ENCODE measurements around the gene TSPYL2. TPM values are rescaled to one million over a fixed set of nuclear protein-coding genes. Genes with fewer than 3 reads are reported as not detected.

TSPYL2 gene
- 8.8 and 17.8 TPM in 2 replicates for total RNA-seq

DNA sequence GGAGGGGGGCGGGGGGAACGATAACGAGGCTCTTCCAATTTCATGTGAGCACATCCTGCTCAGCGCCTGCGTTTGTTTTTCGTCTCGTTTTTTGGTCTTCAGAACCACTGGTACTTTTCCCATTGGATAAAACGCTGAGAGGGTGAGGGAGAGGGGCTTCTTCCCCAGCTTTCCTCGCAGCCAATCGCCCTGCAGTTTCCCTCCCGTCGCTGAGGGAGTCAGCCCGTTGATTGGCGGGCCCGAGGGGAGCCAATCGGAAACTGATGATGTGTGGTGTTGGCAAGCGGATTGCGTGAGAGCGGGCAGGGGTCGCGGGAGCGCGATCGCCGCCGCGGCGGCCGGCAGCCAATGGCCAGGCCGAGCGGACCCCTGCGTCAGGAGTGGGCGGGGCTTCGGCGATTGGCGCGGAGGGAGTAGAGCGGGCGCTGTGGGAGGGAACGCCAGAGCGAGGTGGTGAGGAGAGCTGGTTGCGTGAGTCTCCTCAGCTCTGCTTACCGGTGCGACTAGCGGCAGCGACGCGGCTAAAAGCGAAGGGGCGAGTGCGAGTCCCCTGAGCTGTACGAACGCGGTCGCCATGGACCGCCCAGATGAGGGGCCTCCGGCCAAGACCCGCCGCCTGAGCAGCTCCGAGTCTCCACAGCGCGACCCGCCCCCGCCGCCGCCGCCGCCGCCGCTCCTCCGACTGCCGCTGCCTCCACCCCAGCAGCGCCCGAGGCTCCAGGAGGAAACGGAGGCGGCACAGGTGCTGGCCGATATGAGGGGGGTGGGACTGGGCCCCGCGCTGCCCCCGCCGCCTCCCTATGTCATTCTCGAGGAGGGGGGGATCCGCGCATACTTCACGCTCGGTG, at the start of gene TSPYL2:
TSPYL2 (plus strand) TSS at position 443 of the 848 bp plus-strand sequence; CDS start at position 575, 132 bp downstream.

DNA sequence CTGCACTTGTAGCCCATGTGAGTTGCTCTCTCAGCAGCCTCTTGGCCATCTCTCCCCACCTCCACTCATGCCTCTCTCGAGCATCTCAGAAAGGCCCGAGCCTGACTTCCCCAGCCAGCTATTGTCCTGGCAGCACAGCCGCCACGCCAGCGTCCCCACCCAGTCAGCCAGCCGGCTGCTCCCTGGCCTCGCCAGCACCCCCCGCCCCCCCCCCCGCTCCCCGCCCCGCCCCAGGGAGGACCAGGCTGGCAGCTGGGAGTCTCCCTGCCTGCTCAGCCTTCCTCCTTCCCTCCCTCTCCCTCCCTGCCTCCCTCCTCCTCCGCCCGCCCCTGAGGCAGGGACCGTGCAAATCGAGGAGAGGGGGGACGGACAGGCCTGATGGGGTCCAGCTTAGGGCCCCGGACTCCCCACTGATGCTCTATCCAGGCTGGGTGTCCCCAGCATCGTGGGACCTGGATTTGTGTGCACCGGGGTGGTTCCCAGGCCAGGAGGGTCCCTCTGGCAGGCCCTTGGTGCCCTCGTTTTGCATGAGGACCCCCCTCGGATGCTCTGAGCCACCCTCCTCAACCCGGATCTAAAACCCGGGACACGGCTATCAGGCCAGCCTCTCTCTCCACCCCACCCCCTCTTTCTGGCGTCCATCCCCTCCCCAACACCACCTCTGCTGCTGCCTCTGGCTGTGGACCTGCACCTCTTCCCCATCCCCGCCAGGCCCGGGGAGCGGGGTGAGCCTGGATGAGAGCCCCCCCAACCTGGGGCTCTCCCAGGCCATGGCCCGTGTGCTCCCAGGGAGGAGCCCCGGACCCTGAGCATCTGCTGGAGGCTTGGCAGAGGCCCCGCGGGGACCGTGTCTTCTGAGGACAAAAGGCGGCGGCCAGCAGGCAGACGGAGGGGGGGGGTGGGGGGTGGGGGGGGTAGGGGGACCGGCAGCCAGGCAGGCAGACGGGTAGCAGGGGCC, 33.7 kb upstream of the TSPYL2 start, which contains the start of gene GPR173:
GPR173 (plus strand) TSS at position 621 of the 958 bp plus-strand sequence. CDS start 27,833 bp downstream, outside the sequence.

DNA sequence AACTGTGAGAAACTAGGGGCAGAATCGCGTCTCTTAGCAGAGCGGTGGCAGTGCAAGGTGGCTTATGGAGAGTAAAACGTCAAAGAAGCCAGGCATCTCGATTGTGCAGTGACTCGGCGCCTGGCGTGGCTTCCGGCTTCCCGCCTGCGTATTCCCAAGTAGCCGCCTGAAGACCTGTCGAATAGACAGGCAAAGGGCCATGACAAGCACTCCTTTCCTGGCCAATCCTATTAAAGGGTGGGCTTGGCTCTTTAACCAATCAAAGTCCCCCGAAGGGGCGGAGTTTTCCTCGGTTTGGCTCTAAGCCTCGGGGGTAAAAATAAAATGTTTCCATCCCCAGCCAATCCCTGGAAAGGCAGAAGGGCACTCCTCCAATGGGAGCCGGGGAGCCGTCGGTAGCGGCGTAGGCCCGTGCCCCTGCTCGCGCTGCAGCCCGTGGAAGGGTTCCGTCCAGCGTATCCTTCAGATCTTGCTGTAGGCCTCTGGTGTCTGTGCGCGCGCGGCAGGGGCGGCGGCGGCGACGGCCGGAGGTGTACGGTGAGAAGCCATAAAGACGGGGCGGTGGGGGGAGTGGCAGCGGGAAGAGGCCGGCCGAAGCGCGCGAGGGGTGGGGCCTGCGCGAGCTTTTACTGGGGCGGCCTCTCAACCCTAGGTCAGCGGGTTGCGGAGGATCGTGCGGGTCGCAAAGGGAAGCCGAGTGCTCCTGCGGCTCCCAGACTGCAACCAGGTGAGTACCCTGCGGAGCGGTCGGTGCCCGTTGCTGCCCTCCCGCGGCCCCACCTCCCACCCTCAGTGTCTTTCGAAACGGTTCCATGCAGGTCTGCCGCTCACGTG, 11.8 kb downstream of the TSPYL2 start, which contains the start of gene KANTR:
KANTR (plus strand) TSS at position 395 of the 834 bp plus-strand sequence. CDS start 30,131 bp downstream, outside the sequence.

Other genes with a start within 250 kb of the TSPYL2 start
- gene XAGE3, start 214.3 kb upstream of the TSPYL2 start, total RNA-seq, result not detected in 2 replicates
- gene FAM156B, start 185.0 kb upstream of the TSPYL2 start, total RNA-seq, result 7.2 and 9.9 TPM in 2 replicates
- gene FAM156A, start 123.8 kb upstream of the TSPYL2 start, total RNA-seq, result 4.4 and 6.7 TPM in 2 replicates
- gene GPR173, start 33.6 kb upstream of the TSPYL2 start, total RNA-seq, result under 0.01 and 0.07 TPM in 2 replicates
- 3.8 and 10.0 TPM in 2 replicates for gene KANTR, start 11.8 kb downstream of the TSPYL2 start, total RNA-seq
- 104 and 185 TPM in 2 replicates for gene KDM5C, start 142.8 kb downstream of the TSPYL2 start, total RNA-seq
- gene IQSEC2, start 199.2 kb downstream of the TSPYL2 start, total RNA-seq, result 2.7 and 10.8 TPM in 2 replicates

Measured in nasal cavity respiratory epithelium epithelial cell of viscerocranial mucosa (primary cell).